ENCODE measurements around the gene BSG. TPM values are rescaled to one million over a fixed set of nuclear protein-coding genes. Genes with fewer than 3 reads are reported as not detected.

The BSG gene
- total and polyA plus RNA-seq, 10 of the 15 experiments (the other 5 are each of a cell fraction or from before 2014, with no cell fraction given), result 2.8 to 297 (median 199) TPM

GRCh38 chr19:585551-586110 is 13.2 kb downstream of the BSG start:
- Histone ChIP-seq H3K4me1 (ENCODE audit: control insufficient read depth, insufficient read depth, low read length) (no peaks in the 10 kb centered on the region), H3K36me3 (ENCODE audit: control insufficient read depth in 2 of 2, insufficient read depth in 2 of 2, low read length in 1 of 2) (peaks cover 0 to 19% of the 10 kb centered on the region in 2 experiments; a peak in 2 of 4 replicates), H3K27me3 (replicated peaks in 1 of 2; ENCODE audit: control insufficient read depth in 2 of 2, insufficient read depth in 2 of 2, low read length in 1 of 2) (peaks cover 4 to 9% of the 10 kb centered on the region in 2 experiments), H4K20me1 (ENCODE audit: control insufficient read depth, insufficient read depth) (no peaks in the 10 kb centered on the region), H3K4me3 (no peak overlapping the region), H3K79me2 (ENCODE audit: control insufficient read depth, insufficient read depth, low read length) (no peaks in the 10 kb centered on the region), H3K27ac (ENCODE audit: control insufficient read depth, insufficient read depth) (no peak overlapping the region), H2AFZ (ENCODE audit: control insufficient read depth, low read depth, low read length) (no peak overlapping the region), H3K9ac (ENCODE audit: control insufficient read depth, insufficient read depth, low read length) (no peak overlapping the region), H3K4me2 (ENCODE audit: control insufficient read depth, insufficient read depth) (no peak overlapping the region), H3K9me3 (replicated peaks; ENCODE audit: control insufficient read depth, insufficient read depth, low read length) (no peaks in the 10 kb centered on the region)
- in situ Hi-C loops (cut with MboI) (loop anchor here (5.0 kb wide), 1 partner anchor 147 kb away; no protein-coding TSS in a partner anchor), intact Hi-C loops (cut with micrococcal nuclease; ENCODE audit: unreplicated experiment) (loop anchor here (5.0 kb wide), 1 partner anchor 147 kb away; no protein-coding TSS in a partner anchor)
- no TSS peak for BruUV-seq (replicated peaks)
- ChIA-PET POLR2A (no interaction called here), SMC1A (ENCODE audit: uncharacterized antibody, unreplicated experiment) (interaction anchor here (1.1 kb wide), 1 partner anchor 12 kb away, joined by 3 read pairs; no protein-coding TSS in a partner anchor), CTCF (interaction anchor here (0.6 to 2.2 kb wide), 4 partner anchors 9 to 53 kb away, joined by 3 to 8 read pairs (median 3); no protein-coding TSS in a partner anchor), RAD21 (ENCODE audit: unreplicated experiment) (interaction anchor here (1.8 to 2.8 kb wide), 2 partner anchors 11 to 149 kb away, joined by 7 to 11 read pairs; no protein-coding TSS in a partner anchor)
- ATAC-seq (no peak), FAIRE-seq (no peak), DNase-seq (ENCODE audit: low read depth, low spot score) (no peak)
- TF ChIP-seq ZNF24 (IDR thresholded peaks at IDR 0.05) (no peak), MXI1 (IDR thresholded peaks at IDR 0.05; ENCODE audit: low read depth, low read length) (no peak), TCF3 (IDR thresholded peaks at IDR 0.05; ENCODE audit: borderline replicate concordance, insufficient read depth, low read depth, low read length) (no peak), RELB (IDR thresholded peaks at IDR 0.05; ENCODE audit: low read depth) (no peak), SIX5 (IDR thresholded peaks at IDR 0.05; ENCODE audit: low read depth, low read length, severe bottlenecking) (no peak), TCF7 (IDR thresholded peaks at IDR 0.05; ENCODE audit: borderline replicate concordance) (no peak), NR2C1 (IDR thresholded peaks at IDR 0.05) (no peak), TBL1XR1 (IDR thresholded peaks at IDR 0.05; ENCODE audit: low read depth, low read length) (no peak), HDGF (IDR thresholded peaks at IDR 0.05) (no peak), RCOR1 (conservative IDR thresholded peaks at IDR 0.05; ENCODE audit: low read depth, low read length) (no peak), TARDBP (IDR thresholded peaks at IDR 0.05; ENCODE audit: borderline replicate concordance) (no peak), HCFC1 (IDR thresholded peaks at IDR 0.05; ENCODE audit: low read length) (no peak), ZBTB4 (CRISPR knock-in tag; IDR thresholded peaks at IDR 0.05) (no peak)
- 35% methylated on average over 10 of the region's 10 CpGs for WGBS (ENCODE audit: insufficient coverage, insufficient replicate concordance, low lambda C conversion rate, missing lambda C conversion rate)
